Measurements from ENCODE around the gene SPATA32. TPM values are rescaled to one million over a fixed set of nuclear protein-coding genes. Genes with fewer than 3 reads are reported as not detected.

SPATA32 gene
- total RNA-seq, 3 donors from 2014 or later = 0.44 TPM; not detected in 2

- no peaks in the 10 kb centered on the region for H3K27me3 ChIP-seq
- intact Hi-C loops (cut with DNase I; ENCODE audit: low total_unique reads) = no loop called here
- no peak for DNase-seq (ENCODE audit: low spot score in 2 of 2)
- peaks cover 7 to 8% of the 10 kb centered on the region in 2 donors for H3K4me1 ChIP-seq
- H3K36me3 ChIP-seq = peaks cover 6% of the 10 kb centered on the region
- TF ChIP-seq CTCF (IDR thresholded peaks at IDR 0.05) (no peak), POLR2A (IDR thresholded peaks at IDR 0.05) (no peak), POLR2AphosphoS5 (IDR thresholded peaks at IDR 0.05) (no peak)
- H3K9me3 ChIP-seq = no peaks in the 10 kb centered on the region
- no peak overlapping the region for H3K27ac ChIP-seq
- H3K4me3 ChIP-seq = no peak overlapping the region
Observed at GRCh38 chr17:45267436-45268055, 5.7 kb upstream of the SPATA32 start.

- Histone ChIP-seq H3K36me3 (peaks cover 6% of the 10 kb centered on the region), H3K27me3 (no peaks in the 10 kb centered on the region), H3K27ac (peak overlapping the region; percentile 11 to 12), H3K4me3 (no peak overlapping the region), H3K4me1 (peaks cover 12% of the 10 kb centered on the region in 2 donors), H3K9me3 (no peaks in the 10 kb centered on the region)
- no peak for DNase-seq (ENCODE audit: low spot score in 2 of 2)
- no peak for TF ChIP-seq CTCF (IDR thresholded peaks at IDR 0.05)
- intact Hi-C loops (cut with DNase I; ENCODE audit: low total_unique reads) = no loop called here
Observed at GRCh38 chr17:45266372-45266926, 4.6 kb upstream of the SPATA32 start.

- intact Hi-C loops (cut with DNase I; ENCODE audit: low total_unique reads) = no loop called here
- TF ChIP-seq CTCF (IDR thresholded peaks at IDR 0.05) (no peak), POLR2AphosphoS5 (IDR thresholded peaks at IDR 0.05) (no peak), POLR2A (IDR thresholded peaks at IDR 0.05) (no peak)
- H3K4me3 ChIP-seq = no peak overlapping the region
- no peak for DNase-seq (ENCODE audit: low spot score in 2 of 2)
- H3K27ac ChIP-seq = peak overlapping the region in 1 of 2 donors; percentile 11
- H3K4me1 ChIP-seq = peaks cover 12% of the 10 kb centered on the region in 2 donors
- H3K27me3 ChIP-seq = no peaks in the 10 kb centered on the region
- peaks cover 6% of the 10 kb centered on the region for H3K36me3 ChIP-seq
- H3K9me3 ChIP-seq = no peaks in the 10 kb centered on the region
Observed at GRCh38 chr17:45265821-45266220, 3.9 kb upstream of the SPATA32 start.

- H3K9me3 ChIP-seq = no peaks in the 10 kb centered on the region
- H3K4me1 ChIP-seq = peaks cover 12% of the 10 kb centered on the region in 2 donors
- H3K36me3 ChIP-seq = no peaks in the 10 kb centered on the region
- intact Hi-C loops (cut with DNase I; ENCODE audit: low total_unique reads) = no loop called here
- H3K4me3 ChIP-seq = no peak overlapping the region
- no peak for DNase-seq (ENCODE audit: low spot score in 2 of 2)
- H3K27me3 ChIP-seq = no peaks in the 10 kb centered on the region
- no peak overlapping the region for H3K27ac ChIP-seq
- TF ChIP-seq POLR2A (IDR thresholded peaks at IDR 0.05) = no peak
- no peak for TF ChIP-seq POLR2AphosphoS5 (IDR thresholded peaks at IDR 0.05)
- TF ChIP-seq CTCF (IDR thresholded peaks at IDR 0.05) = no peak
Observed at GRCh38 chr17:45264988-45265387, 3.1 kb upstream of the SPATA32 start.

GRCh38 chr17:45264430-45264829 lies 2.5 kb upstream of the SPATA32 start:
- intact Hi-C loops (cut with DNase I; ENCODE audit: low total_unique reads) = no loop called here
- H3K4me3 ChIP-seq = no peak overlapping the region
- H3K27me3 ChIP-seq = no peaks in the 10 kb centered on the region
- no peaks in the 10 kb centered on the region for H3K9me3 ChIP-seq
- H3K27ac ChIP-seq = no peak overlapping the region
- H3K4me1 ChIP-seq = peaks cover 12% of the 10 kb centered on the region in 2 donors
- H3K36me3 ChIP-seq = no peaks in the 10 kb centered on the region
- no peak for DNase-seq (ENCODE audit: low spot score in 2 of 2)
- TF ChIP-seq POLR2A (IDR thresholded peaks at IDR 0.05) (no peak), CTCF (IDR thresholded peaks at IDR 0.05) (no peak), POLR2AphosphoS5 (IDR thresholded peaks at IDR 0.05) (no peak)

All from breast epithelium (tissue), 4 donors.